Brain pericyte (primary cell): ENCODE results near the gene DROSHA.

Source experiments
- DNase-seq: peaks from one replicate; pipeline ENCODE4 v3.0.0-alpha.2; 2012; ENCODE audit warnings: low read depth, low spot score

The DROSHA gene

DNA sequence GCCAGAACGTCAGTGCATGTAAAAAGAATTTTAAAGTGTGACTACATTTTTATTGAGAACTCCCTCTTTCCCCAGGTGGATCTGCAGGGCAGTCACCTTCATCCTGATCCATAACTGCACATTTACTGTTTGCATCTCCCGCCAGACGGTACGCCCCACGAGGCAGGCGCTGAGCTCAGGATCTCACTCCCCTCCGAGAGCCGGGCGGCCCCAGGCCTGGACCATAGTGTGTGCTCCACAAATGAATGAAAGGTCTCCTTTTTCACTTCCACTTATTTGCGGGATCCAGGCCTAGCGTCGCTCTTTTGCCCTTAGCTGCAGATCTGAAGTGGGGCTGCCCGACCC is 378 bp downstream of the DROSHA start:
- no peak for DNase-seq

DNA sequence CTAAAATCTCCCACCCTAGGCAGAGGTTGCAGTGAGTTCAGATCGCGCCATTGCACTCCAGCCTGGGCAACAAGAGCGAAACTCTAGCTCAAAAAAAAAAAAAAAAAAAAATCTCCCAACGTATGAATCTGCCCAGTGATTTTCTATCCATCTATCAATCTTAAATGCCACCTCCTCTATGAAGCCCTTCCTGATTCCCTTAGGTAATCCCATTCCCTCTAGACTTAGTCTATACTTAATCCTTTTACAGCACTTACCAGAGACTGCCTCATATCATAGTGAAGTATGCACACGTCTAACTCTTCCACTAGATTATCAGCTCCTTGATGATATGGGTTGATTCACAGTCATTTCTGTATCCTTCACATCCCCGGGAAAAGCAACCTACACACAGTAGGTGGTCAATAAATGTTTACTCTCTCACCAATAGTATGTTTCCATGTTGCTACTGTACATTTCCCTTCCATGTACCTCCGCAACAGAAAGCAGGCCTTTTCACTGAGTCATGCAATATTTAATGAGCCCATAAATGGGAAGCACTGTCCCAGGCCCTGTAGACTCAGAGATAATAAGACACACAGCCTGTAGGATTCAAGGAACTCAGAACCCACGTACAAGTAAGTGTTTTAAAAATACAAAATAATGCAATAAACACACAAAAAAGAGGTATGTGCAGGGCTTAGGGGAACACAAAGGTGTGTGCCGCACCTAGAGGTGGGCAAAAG is 1.2 kb downstream of the DROSHA start:
- no peak for DNase-seq

DNA sequence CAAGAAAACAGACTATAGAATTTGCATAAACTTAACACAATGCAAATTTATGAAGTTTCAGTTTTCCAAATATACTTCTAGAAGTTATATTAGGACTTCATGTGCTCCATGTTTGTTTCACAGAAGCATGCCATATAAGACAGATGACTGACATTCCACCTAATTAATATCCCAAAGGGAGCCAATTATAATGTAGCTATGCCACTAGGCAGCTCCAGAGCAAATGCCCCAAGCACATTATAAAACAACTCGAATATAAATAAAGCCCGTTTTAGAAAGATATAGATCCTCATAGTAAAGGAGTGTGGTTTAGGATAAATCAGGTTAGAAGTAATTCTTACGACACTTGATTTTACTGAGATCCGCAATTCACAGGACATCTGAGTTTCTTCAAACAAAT is 8.9 kb downstream of the DROSHA start:
- DNase-seq = no peak

DNA sequence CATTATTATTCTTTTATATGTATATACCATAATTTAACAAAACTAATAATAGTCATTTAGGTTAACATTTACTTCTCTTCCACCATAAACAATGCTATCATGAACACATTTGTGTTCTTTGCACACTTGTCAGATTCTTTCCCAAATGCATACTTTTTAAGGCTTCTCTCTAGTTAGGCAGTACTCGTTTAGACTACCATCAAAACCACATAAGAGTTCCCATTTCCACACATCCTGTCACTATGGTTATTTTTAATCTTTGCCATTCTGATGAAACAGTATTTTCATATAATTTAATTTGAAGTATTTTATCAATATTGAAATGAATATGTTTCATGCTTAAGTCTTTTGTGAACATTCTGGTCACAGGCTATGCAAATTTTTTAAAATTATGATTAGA is 15.1 kb downstream of the DROSHA start:
- no peak for DNase-seq

DNA sequence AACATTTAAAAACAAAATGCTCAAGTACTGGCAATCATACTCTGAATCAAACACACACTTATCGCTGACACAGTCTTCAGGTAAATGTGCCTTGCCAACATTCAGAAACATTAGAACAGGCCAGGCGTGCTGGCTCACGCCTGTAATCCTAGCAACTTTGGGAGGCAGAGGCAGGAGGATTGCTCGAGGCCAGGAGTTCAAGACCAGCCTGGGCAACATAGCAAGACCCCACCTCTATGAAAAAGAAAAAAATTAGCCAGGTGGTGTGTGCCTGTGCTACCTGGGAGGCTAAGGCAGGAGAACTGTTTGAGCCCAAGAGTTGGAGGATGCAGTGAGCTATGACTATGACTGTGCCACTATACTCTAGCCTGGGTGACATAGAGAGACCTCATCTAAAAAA is 20.6 kb downstream of the DROSHA start:
- no peak for DNase-seq

DNA sequence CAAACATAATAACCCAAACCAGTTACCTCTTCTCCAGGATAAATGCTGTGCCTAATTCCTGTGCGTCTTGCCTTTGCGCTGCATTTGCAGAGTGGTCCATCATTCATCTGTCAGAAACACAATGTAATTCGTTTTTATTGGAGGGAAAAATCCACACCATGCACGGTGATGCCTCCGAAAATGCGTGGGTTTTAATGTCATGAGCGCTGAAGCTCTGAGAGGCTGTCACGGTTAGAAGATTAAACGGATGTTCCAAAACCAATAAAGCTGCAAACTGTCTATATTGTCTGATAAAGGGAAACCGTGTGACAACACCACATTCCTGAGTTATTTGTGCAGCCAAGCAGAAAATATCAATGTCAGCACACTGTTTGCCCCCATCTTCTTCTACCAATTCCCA is 27.4 kb downstream of the DROSHA start:
- no peak for DNase-seq

DNA sequence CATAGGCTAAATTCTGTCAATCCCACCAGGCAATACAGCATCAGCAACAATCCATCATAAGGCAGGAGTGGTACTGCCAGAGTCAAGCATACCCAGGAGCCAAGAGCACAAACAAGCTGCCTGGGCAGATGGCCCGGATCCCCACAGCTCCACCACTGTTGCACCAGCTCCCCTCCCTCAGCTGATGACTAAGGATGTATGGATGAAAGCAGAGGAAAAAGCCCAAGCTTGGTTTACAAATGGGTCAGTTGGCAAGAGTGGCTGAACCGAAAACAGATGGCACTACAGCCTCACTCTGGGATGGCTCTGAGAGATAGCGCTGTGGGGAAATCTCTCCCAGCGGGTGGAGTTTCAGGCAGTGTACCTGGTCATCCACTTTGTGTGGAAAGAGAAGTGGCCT is 29.4 kb downstream of the DROSHA start:
- no peak for DNase-seq

DNA sequence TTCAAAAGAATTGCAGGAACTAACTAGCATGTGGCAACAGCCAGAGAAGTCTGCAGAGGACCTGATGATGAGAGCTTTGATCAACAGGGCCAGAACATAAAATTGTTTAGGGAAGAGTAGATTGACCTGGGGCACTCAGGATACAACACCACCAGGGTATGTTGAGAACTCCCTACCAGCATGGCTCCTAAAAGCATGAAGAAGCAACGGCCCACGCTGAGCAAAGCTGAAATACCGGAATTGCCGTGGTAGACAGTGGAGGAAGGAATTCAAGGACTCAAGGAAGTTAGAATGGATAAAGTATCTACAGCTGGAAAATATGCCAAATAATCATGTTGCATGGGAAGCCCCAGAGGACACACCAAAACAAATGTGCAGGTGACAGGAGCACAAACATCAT is 31.6 kb downstream of the DROSHA start:
- no peak for DNase-seq

DNA sequence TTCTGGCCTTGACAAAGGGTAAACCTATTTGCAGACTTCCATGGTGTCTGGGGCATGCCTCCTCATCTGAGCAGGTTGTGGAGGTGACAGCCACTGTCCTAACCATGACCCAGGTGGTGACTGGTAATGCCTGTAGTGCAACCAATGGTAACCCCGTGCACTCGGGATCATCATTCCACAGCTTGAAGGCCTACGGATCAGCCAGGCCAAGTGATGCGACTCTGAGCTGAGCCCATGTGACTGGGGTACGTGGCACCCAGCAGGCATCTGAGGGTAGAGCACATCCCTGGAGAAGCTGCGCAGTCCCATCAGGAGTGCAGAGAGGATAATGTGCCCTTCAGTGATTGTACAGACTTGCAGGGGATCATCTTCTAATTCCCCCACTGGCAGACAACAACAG is 35.0 kb downstream of the DROSHA start:
- DNase-seq = no peak

DNA sequence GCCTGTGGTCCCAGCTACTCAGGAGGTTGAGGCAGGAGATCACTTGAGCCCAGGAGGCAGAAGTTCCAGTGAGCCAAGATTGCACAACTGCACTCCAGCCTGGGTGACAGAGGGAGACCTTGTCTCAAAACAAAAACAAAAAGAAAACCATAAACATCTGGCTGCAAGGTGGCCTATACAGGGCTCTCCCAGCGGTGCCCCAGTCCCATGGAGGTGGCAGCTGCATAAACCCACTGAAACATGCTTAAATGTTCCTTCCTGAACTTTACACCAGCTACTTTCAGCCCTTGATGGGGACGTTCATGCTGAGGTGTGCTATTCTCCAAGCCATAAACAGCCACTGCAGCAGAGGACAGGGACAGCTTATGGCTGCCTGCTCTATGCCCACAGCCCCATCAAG is 35.6 kb downstream of the DROSHA start:
- no peak for DNase-seq

DNA sequence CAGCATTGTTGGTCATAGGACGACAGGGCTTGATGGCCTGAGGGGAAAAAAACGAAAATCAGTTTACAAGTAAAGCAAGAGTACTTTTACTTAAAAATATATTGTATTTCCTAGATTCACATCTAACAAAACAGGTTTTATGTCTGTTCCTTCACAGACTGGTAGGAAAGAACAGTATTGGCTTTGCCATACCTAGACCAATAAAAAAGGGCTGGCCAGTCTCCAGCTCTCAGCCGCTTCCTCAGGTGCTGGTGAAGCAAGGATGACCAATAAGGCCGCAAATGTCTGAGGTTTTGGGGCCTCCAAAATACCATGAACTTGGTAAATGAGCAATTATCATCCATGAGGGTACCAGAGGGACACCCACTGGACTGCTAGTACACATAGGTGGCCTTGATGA is 36.6 kb downstream of the DROSHA start:
- DNase-seq = no peak

DNA sequence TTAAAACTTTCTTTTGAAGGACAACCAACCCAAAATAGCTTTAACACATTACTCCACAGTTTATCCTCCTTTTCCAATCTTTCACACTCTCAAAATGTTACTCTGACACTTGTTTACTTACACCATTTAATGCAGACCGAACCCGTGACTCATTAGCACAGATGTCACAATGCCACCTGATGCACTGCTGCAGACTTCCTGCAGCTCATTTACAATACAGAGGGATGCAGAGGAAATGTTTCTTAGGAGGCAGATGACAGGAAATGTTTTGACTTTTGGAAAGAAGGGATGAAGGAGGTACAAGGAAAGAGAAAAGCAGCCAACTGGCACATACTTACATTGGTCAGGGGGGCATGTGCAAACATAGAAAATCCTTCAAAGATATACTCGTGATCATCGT is 39.0 kb downstream of the DROSHA start:
- no peak for DNase-seq

DNA sequence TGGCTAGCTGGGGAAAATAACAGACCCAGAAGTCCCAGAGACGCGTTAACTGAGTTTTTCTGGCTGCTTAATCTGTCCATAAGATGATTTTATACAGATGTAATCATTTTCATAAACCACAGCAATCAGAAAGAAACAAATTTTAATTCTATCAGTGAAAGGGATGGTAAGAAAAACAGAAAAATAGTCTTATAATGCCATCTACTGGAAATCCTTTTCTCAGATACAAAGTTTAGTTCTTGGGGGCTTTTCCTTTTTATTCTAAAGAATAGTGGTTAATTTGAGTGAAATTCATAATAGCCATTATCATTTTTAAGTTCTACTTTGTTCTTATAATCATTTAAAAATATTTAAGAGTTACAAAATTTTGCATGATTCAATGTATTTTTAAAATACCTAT is 44.4 kb downstream of the DROSHA start:
- no peak for DNase-seq

DNA sequence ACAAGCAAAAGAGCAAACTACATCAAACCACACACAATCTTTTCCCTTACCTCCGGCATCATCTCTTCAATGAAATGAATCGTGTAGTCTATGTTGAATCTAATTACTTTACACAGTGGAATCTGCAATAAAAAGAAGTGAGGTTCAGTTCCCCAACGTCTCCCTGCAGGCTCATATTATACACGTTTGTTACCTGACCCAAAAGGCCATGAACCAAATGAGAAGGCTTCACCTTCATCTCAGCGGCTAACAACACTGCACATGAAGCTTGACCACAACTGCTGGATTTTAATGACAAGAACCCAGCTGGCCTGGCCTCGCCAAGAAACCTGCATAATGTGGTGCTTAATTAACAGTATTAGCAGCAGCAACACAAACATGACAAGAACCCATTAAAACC is 45.5 kb downstream of the DROSHA start:
- DNase-seq = no peak

DNA sequence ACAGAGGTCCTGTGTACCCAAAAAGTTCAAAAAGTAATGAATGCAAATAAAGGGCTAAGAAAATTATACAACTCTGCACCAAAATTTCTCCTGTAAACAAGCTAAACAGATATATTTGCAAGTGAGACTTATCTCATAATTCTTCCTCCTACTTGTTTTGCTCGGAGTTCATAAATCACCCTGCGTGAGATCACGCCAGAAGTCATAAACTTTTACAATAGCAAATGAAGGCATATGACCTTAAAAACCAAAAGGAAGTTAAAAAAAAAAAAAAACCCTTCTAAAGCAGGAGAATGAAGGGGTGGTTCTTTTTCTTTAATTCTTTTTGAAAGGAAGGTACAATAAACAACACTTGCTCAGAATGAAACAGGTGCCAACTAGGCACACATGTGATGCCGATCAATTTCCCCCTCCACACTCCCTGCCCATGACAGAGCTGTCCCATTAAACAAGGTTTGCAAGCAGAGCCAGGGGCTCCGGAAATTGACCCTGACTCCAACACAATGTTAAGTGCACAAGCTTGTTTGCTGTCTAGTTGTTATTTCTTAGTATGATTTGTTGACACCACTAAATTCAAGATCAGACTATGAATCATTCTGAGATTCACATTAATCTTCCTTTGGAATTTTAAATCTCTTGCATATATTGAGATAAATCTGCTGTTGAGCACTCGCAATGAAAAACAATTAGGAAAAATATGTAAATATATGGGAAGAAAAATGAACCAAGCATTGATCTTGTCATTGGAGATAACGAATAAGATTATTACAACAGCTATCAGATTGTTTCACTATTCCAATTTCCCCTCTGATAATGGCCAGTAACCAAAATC is 46.3 kb downstream of the DROSHA start:
- no peak for DNase-seq

DNA sequence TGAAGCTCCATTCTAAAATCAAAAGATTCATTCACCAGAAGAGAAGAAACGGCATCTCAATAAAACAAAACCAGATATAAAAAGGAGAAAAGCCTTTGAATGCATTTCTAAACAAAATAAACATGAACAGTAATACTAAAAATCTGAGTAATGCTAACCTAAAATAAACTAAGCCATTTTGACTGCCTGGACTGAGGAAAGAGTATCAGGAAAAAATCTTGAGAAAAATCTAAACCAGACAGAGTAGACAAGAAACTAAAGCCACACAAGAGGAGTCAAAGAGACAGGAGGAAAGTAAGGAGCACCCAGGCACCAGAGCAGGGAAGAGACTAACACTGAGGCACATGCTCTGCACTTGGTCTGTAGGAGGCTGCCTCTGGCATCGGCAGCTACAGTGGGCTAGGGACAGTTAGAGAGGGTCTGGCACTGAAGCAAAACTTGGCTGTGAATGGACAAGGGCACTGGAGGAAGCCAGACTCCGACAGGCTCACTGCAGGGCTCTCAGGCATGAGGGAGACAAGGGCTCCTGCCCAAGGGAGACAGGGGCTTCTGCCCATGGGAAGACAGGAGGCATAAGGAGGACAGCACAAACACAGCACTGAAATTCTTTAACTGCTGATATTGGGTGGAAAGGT is 50.2 kb downstream of the DROSHA start:
- DNase-seq = no peak

DNA sequence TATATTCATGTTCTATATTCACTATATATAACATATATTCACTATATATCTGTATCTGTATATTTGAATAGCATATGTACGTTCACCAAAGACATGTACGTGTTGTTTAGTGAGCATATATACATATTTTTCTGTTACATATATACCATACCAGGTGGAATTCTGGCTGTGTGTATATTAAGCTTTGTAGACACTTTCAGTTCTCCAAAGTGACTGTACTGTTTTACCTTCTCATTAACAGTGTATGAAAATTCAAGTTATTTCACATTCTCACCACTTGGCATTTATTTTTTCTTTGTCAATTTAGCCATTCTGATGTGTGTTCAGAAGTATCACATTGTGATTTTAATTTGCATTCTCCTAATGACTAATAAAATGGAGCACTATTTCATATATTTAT is 52.2 kb downstream of the DROSHA start:
- no peak for DNase-seq

DNA sequence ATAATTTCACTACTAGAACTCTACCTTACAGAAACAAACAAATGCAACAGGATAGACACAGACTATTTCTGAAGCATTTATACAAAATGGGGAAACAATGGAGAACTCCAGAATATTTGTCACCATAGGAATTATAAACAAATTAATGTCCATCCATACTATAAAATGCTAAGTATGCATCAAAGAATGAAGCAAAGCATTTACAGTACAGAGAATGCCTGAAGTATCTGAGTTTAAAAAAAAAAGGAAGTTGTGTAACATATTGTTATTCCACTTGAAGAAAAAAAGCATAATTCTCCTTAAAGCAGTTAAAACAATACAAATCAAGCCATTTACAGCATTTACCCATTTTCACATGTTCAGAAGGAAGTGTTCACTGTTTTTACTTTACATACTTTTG is 53.0 kb downstream of the DROSHA start:
- DNase-seq = no peak

DNA sequence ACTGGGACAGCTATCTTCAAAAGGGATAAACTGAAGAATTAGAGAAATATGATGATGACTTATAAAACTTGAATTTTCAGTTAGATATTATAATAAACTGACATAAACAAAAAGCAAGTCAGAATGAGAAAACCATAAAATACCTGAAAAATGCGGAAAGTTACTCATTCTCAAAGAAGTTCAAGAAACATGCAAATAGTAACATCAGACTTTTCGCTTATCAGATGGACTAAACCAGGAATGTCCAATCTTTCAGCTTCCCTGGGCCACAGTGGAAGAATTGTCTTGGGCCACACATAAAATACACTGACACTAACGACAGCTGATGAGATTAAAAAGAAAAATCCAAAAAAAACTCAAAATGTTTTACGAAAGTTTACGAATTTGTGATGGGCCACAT is 53.9 kb downstream of the DROSHA start:
- DNase-seq = no peak

DNA sequence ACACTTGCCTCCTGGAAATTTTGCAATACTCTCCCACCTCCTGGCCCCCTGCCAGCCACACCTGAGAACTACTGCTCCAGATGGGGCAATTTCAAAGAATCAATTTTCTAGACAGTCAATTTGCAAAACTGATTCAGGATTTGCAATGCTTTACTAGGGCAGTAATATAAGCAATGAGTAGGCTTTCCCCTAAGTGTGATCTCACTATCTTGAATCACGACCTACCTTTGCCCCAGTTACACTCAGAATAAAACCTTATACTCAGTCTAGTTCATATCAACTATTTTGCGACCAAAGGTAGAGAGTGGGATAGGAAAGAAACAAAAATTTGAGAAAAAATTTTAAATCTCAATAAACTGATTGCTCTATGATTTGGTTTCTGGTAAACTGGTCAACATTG is 54.4 kb downstream of the DROSHA start:
- no peak for DNase-seq

DNA sequence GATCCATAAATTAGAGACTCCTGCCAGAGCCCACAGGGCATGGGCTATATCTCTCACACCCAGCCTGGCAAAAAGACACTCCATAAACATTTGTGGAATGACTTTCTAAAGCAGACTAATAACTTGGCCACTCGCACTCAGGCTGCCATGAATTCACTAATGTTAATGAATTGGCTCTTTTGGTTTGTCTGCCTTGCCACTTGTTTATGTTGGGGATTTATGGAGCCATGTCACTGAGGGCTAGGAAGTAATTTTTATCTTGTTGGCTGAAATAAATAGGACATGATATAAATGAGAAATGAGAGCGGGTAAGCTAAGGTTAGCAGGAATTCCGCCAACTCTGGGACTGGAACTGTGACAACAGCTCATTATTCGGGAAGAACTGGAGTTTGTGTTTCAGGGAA is 55.2 kb downstream of the DROSHA start:
- no peak for DNase-seq

DNA sequence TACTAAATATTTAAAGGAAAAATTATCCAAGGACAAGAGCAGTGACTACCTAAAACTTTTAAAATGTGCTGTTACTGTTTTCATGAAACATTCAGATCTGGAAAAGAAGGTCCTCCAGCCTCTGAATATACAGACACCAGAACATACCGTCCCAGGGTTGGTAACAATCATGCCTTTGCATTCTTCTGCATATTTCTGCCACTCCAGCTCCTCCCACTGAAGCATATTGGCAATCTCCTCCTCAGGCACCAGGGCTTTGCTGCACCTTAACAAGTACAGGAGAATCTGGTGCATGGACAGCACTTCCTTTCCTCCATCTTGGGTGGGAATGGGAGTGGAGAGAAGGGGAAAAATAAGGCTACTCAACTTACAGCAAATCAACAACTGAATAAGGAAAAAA is 60.0 kb downstream of the DROSHA start:
- no peak for DNase-seq

DNA sequence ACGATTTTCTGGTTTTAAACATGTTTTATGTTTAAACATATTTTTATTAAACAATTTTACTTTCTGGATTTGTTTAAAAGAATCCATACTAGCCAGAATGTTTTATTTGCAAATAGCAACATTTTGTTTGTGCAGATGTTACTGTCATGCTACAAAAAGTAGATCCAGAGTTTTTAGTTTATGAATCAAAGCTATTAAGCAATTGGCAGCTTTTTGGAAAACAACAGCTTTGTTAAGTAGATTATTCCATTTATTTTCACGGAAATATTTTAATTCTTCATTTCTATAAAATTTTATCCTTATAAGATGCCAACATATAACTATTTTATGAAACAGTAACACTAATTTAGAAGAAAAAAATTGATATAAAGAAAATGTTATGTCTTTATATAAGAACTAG is 60.9 kb downstream of the DROSHA start:
- no peak for DNase-seq
